GM18517 (cell line): ENCODE data around the gene ELMO1.

Experiments used
- ATAC-seq: cut with Tn5 transposase; IDR thresholded peaks from one replicate; pipeline ENCODE4 v1.9.1; 2021; ENCODE audit warnings: mild to moderate bottlenecking, moderate library complexity; ENCODE audit not compliant: unreplicated experiment

Gene ELMO1

DNA sequence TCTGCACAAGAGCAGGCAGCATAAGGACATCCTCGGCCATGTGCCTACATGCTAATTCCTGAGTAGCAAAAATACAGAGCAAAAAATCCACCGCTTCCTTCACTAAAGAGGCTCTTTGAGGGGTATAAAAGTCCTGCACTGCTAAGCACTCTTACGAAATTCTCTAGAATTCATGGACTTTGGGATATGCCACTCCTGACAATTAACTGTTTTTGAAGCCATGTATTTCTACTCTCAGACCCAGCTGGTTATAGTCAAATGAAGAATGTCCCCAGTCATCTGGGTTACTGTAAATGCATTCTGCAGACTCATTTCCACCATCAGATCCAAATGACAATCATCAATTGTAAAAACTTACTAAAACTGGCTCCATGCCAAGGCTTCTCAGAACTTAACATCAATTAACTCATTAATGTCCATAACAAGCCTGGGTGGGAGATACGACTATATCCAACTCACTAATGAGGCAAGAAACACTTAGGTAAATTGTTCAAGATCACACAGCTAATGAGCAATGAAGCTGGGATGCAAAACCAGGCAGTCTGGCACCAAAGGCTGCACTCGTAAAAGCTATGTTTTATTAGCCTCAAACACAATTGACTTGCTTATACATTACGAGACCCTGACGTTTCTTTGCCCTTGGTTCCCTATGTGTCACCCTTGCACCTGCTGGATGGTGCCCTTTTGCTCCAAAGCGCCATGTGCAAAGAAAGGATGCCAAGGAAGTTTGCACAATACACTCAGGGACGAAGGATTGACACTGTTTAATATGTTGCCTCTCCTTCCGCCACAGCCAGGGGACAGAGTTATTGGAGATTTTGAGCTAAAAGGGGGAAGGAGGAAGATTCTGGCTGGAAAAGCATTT is 250.4 kb downstream of the ELMO1 start:
- no peak for ATAC-seq

DNA sequence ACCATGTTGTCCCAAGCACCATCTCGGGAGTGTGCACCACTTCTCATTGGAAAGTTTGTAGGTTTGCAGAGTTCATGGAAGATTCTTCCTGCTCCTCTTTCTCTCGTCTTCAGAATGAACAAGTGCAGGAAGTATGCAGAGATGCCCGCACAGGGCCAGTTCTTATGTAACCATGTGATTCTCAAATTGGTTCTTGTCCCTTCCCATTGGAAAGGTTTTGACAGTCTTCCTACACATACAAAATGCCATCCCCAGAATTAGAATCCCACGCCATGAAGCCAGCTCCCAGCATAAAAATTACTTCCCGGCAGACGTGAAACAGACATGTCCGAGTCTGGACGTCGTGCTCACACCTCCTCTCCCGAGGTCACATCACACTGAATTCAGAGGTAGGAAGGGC is 251.6 kb downstream of the ELMO1 start:
- ATAC-seq = no peak

DNA sequence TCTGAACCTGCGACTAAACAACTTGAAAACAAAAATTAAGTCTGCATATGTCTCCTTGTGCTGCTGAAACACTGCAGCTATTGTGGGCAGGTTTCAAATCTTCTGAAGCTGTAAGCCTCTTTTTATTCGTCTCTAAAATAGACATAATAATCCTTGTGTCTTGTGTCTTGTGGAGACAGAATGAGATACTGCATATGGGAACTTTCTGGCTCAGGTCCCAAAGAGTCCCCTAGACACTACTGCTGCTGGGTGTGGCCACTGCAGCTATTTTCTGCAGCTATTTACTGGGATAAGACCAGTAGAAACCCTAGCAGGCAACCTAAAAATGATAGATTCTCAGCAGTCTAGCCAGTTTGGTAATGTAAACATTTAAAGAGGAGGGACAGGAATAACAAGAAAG is 252.0 kb downstream of the ELMO1 start:
- ATAC-seq = no peak

DNA sequence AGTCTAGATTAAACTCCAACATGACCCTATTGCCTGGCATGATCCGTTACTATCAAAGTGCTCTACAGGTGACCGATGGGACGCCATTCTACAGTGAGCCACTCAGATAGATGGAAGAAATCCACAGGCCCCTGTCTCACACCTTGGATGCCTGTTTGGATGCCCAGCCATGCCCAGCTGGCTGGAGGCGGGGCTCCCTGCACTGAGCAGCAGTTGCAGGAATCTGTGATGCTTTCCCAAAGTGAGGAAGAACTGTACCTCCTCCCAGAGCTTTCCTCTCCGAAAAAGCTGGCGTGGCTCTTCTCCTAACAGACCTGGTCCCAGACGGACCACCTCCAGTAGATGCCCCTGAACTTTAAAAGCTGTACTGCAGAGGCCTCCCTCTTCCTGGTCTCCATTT is 253.3 kb downstream of the ELMO1 start:
- ATAC-seq = no peak

DNA sequence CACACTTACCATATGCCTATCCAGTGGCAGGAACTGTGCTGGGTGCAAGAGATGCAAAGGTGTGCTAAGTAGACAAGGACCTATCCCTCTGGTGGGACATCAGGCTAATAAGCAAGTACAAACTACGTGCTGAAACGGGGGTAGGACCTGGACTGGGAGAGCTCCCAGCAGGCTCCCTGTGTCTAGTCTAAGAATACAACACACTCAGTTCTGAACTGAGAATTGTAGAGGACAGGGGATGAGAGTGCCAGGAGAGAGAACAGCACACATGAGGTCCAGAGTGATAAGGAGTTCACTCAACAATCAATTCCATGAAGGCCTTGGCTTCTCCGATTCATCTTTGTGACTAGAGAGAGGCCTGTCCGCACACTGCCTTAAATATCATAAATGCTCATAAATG is 253.7 kb downstream of the ELMO1 start:
- no peak for ATAC-seq

DNA sequence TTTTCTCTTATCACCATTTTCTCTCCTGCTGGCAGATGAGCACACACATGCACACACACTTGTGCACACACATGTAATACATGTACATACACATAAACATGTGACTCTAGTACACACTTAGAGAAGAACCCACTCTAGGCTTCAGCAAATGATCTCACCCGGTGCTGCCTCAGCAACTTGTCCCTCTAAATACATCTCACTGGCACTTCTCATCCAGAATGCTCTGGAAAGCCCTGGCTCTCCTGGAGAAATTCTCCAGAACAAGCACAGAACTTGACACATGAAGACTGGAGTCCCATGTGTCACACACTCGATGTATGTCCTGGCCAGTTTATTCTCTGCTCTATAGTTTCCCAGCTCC is 254.9 kb downstream of the ELMO1 start:
- no peak for ATAC-seq

DNA sequence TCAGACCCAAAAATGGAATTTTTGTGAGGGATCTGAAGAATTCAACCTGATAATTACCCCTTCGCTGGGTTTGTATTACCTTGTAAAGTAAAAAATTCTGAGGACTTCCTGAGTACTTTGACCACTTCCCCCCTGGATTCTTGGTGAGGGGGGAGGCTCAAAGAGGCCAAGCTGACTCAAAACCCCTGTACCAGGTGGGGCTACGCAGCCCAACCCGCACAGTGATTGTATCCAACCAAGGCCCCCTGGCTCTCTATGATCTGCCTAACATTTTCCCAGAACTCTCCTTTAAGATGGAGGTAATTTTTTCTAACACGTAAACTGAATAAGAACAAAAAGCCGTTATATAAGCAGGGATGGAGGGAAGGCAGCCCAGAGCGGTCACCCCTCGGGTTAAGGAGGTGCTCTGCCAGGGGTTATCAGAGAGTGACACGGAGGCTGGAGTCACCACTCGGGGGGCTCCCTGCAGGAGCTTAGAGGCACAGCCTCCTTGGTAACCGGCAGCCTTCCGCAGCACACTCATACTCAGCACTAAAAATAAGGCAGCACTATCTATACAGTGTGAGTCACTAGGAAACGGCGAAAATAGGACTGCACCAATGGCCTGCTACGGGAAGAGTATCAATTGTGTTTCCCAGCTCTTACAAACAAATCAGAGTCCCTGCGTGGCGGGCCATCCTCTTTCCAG is 255.4 kb downstream of the ELMO1 start:
- ATAC-seq = no peak

DNA sequence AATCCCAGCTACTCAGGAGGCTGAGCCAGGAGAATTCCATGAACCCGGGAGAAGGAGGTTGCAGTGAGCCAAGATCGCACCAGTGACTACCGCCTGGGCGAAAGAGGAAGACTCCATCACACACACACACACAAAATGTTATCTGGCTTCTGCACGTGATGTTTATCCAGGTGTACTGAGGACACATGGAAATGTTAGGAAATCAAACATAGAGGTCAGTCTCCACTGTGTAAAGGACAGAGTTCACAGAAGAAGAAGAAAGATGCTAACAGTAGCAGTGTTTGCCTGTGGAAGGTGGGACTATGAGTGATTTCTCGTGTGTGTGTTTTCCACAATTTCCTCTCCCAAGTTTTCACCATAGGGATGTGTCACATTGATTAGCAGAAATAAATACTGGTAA is 256.9 kb downstream of the ELMO1 start:
- ATAC-seq = no peak

DNA sequence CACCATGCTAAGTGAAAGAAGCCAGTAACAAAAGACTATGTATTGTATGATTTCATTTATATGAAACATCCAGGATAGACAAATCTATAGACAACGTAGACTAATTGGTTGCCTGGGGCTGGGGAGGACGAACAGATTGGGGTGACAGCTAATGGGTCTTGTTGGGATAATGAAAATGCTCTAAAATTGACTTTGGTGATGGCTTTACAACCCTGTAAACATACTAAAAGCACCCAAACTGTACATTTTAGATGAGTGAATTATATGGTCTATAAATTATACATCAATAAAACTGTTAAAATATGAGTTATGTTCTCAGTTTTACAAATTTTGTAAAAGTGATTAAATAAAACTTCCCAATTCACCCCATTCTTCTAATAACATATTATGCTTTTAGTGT is 261.5 kb downstream of the ELMO1 start:
- no peak for ATAC-seq

DNA sequence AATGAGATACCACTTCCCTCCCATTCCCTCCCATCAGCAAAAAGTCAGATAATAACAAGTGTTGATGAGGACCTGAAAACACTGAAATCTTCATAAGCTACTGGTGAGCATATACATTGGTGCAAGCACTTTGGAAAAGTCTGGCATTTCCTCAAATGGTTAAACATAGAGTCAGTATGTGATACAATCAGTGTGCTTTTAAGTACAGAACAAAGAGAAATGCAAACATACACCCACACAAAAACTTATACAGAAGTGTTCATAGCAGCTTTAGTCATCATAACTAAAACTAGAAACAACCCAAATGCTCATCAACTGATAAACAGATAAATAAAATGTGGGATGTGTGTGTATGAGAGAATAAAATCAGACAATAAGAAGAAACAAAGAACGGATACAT is 261.9 kb downstream of the ELMO1 start:
- ATAC-seq = no peak

DNA sequence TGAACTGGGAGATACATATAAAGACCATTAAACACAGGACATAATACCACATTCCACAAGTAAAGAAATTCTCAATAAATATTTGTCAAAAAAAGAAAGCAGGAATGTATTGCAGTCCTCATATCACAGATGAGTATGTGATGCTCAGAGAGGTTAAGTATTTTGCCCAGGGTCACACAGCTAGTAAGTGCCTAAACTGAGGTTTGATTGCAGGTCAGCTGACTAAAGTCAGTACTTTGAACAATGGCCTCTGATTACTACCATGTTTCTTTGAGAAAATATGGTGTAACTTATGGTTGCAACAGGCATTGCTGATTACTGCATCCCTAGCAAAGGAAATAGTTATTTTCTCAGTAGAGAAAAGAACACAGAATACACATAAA is 267.1 kb downstream of the ELMO1 start:
- no peak for ATAC-seq

DNA sequence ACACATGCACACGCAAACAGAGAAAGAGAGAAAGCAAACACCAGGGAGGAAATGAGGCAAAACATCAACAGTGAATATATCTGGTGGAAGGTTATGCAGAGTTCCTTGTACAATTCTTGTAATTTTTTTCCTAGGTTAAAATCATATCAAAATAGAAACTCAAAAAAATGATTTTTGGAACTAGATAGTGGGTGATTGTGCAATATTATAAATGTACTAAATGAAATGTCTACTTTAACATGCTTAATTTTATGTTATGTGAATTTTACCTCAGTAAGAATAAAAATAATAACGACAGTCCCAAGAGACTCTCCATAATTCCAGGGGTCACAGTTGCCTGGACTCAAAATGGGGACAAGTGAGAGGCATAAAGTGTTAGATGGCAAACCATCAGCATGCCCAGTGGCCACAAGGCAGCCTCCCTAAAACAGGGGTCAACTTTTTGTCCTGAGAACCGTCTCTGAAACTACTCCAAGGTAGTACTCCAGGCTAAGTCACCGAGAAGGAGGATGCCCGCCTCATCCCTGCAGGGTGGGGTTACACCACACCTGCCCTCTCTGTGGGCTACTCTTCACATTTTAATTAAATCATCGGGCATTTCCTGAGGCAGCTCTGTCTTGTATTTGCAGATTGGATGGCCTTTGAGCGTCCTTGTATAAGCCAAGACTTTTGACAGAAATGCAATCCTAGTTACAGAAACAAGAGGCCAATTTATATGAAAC is 267.7 kb downstream of the ELMO1 start:
- ATAC-seq = no peak

DNA sequence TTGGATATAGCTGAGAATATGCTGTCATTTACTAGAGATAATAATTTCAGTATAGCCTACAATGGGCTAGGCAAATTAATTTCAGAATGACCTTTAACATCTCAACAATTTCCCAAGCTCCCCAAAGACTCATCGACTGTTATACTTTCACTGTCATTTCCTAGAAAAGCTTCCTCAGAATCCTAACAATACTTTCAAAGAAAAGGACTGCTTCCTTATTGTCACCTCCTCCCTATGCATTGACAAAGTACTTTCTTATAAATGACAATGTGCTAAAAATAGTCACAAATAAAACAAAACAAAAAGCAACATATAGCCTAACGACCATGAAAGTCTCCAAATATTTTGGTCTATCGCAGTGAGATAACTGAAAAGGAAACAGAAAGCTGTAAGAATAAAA is 272.6 kb downstream of the ELMO1 start:
- no peak for ATAC-seq

DNA sequence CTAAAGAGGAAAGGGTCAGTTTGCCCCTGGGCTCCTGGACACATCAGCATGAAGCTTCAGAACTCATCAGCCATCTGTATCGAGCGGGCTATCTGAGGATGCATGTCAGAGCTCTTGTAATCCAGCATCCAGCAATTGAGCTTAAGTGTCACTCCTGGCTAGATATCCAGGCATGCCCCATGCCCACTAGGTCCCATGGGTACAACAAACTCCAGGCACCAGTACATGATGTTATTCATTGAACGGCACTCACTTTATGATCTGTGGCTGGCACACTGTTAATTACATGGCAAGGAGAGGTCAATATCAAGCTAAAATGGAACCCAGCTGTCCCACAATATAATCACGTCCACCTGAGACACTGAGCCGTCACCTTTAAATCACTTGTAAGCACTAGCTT is 274.2 kb downstream of the ELMO1 start:
- ATAC-seq = no peak

DNA sequence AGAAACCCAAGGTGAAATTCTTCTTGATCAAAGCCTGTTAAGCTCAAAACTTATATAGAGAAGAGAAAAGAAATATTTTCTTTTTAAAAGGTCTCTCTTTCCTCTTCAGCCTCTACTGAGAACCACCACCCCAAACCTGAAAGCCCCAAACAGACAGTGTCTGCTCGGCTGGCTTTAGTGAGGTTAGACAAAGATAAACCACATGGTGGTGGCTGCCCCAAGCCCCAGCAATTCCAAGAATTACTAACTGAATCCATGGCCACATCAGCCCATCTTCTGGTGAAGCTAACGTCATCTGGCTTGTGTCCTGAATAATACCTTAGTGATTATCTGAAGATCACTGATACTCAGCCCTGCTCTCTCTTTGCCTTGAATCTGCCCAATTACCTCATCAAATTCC is 275.0 kb downstream of the ELMO1 start:
- ATAC-seq = no peak

DNA sequence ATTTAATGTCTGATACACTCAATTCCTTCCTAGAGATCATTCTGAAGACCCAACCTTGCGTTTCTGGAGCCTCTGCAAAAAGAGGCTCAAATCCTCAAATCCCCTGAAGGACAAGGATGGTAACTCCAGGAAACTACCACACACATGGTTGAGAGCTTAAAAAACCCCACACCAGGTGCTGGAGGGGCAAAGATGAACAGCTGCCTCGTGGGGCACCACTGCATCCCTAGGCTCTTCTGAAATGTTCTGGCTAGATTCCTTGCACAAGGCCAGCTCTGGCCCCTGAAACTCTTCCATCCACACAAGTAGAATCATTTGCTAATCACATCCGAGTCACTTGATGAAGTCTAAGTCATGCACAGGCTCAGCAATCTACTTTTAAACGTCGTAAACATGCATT is 286.6 kb downstream of the ELMO1 start:
- no peak for ATAC-seq

DNA sequence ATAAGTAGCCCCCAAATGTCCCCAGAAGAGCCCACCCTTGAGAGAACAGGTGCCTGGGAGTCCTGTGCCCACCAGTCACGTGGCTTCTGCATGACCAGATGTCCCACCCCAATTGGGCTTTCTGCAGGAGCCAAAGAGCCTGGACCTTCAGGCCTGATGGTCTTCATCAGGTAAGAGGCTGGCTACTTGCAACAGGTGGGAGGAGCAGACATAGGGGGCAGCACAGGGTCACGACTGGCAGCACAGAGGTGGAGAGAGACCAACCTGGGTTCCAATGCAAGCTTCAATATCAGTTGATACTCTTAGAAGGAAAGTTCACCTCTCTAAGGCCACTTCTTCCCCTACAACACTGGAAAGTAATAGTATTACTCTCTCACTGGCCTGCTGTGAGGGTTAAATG is 288.0 kb downstream of the ELMO1 start:
- no peak for ATAC-seq

DNA sequence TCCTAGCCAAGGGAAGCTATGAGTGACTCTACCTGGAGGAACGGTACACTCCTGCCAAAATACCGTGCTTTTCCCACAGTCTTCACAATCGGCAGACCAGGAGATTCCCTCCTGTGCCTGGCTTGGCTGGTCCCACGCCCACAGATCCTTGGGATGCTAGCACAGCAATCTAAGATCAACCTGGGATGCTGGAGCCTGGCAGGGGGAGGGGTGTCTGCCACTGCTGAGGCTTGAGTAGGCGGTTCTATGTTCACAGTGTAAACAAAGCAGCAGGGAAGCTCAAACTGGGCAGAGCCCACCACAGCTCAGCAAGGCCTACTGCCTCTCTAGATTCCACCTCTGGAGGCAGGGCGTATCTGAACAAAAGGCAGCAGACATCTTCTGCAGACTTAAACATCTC is 295.3 kb downstream of the ELMO1 start:
- no peak for ATAC-seq

DNA sequence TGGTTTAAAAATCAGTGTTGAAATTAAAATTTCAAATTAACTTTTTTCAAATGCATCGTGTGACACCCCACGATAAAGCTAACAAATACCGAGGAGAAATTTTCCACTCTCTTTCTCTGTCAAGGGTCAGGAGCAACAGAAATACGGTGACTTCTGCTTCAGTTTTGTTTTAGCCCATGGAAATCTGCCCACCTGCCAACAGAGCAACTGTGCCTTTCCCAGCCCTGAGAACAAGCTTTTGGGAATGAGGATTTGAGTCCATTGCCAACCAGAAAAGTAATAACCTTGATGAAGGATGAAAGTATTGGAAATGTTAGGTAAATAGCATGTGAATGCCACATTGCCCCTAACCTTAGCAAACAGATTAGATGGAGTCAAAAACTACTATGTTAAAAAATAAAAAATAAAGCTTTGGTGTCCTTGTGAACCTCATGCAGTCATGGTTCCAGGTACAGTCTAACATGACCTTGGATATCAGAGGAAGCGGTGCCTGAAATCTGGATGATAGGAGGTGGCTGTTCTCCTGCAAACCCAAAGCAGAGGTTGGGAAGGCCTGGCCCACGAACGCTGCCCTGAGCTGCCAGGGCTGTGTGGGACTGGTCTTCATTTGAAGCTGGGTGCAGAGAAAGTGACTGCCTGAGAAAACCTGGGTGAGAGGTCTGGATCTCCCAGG is 296.8 kb downstream of the ELMO1 start:
- ATAC-seq = no peak

DNA sequence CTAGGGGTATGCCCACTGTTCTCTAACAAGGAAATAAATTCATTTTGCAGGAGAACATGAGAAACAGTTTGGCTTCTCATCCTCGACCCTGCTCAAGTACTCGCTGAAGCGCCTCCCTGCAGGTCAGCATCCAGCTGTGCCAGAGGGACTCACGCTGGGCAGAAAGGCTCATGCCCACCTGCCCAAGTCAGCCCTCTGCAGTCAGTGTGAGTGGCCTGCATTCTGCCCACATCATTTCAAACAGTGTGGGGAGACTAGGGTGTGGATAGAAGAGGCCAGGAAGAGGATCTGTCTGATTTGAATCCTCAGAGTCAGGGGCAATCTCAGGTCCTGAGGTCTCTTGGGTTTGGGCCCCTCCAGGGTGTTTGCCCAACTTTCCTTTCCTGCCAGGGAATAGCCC is 297.8 kb downstream of the ELMO1 start:
- no peak for ATAC-seq

DNA sequence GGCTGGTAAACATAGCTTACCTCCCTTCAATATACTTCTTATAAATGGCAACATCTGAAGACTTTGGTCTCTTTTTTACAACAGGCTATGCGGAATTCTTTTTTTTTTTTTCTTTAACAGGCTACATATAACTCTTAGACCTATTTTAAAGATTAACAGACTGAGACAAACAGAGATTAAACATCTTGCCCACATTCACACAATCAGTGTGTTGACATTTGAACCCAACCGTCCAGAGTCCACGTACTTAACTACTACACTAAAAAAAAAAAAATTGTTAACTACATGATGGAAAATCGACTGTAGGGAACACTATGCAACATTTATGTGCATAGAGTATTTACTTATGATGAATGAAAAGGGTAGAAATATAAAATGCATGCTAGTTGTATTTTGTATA is 298.5 kb downstream of the ELMO1 start:
- no peak for ATAC-seq

DNA sequence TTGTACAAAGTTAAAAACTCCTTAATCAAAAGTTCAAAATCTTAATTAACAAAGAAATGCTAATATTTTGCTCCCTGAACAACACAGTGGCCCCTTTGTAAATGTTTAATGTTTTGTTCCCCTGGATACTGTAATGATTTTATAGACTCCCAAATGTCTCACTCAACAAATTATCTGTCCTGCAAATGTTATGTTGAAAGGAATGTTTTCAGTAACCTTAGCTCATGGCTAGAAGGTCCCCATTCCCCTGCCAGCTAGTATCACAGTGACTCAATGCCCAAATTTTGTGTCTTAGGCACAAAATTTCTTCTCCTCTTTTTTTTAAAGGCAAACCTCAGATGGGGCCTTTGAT is 298.9 kb downstream of the ELMO1 start:
- no peak for ATAC-seq
